ACC112 (cell line): ENCODE results near the gene SIPA1L2.

Source experiments
- H2AFZ ChIP-seq: fragments of 200-600 bp; sonication (generic); one replicate; pipeline ENCODE4 v1.6.0; 2017; ENCODE audit warnings: antibody characterized with exemption, low read length; ENCODE audit not compliant: unreplicated experiment
- H3K27ac ChIP-seq: fragments of 200-600 bp; sonication (generic); 2 replicates; pipeline ENCODE4 v1.5.1; 2014; ENCODE audit warnings: low read depth, mild to moderate bottlenecking, antibody characterized with exemption, low read length, moderate library complexity
- H3K27me3 ChIP-seq: fragments of 200-600 bp; sonication (generic); 2 replicates; pipeline ENCODE4 v1.6.1; 2014; ENCODE audit warnings: mild to moderate bottlenecking, antibody characterized with exemption, low read length, moderate library complexity, mixed read lengths; ENCODE audit not compliant: insufficient read depth
- H3K36me3 ChIP-seq: fragments of 200-600 bp; sonication (generic); 2 replicates; pipeline ENCODE4 v1.6.1; 2016; ENCODE audit warnings: mild to moderate bottlenecking, antibody characterized with exemption, low read length, moderate library complexity, mixed read lengths; ENCODE audit not compliant: insufficient read depth
- H3K4me1 ChIP-seq: fragments of 200-600 bp; sonication (generic); one replicate; pipeline ENCODE4 v1.6.1; 2016; ENCODE audit warnings: low read length, mixed read lengths; ENCODE audit not compliant: insufficient read depth, unreplicated experiment, control insufficient read depth
- H3K4me3 ChIP-seq: fragments of 200-600 bp; sonication (generic); 2 replicates; pipeline ENCODE4 v1.5.1; 2014; ENCODE audit warnings: mild to moderate bottlenecking, low read depth, low read length
- H3K79me2 ChIP-seq: fragments of 200-600 bp; sonication (generic); one replicate; pipeline ENCODE4 v1.6.0; 2016; ENCODE audit warnings: low read length; ENCODE audit not compliant: control insufficient read depth, unreplicated experiment, insufficient read depth

Gene SIPA1L2

DNA sequence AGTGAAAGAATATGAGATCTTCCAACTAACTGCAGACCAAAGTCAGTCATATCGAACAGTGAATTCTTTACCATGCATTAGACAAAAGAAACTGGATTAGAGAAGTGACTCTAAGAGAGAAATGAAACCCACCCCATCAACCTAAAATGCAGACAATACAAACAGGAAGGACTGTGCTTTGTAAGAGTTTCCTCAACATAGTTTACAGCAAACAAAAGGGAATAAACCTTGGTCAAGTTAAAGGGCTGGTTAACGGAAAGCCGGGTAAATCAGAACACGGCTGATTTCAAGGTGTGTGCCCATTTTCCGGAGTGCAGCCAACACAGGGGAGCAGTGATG lies 39.2 kb downstream of the SIPA1L2 start:
- H3K36me3 ChIP-seq = no peaks in the 10 kb centered on the region
- H3K4me1 ChIP-seq = no peaks in the 10 kb centered on the region
- no peak overlapping the region for H2AFZ ChIP-seq

DNA sequence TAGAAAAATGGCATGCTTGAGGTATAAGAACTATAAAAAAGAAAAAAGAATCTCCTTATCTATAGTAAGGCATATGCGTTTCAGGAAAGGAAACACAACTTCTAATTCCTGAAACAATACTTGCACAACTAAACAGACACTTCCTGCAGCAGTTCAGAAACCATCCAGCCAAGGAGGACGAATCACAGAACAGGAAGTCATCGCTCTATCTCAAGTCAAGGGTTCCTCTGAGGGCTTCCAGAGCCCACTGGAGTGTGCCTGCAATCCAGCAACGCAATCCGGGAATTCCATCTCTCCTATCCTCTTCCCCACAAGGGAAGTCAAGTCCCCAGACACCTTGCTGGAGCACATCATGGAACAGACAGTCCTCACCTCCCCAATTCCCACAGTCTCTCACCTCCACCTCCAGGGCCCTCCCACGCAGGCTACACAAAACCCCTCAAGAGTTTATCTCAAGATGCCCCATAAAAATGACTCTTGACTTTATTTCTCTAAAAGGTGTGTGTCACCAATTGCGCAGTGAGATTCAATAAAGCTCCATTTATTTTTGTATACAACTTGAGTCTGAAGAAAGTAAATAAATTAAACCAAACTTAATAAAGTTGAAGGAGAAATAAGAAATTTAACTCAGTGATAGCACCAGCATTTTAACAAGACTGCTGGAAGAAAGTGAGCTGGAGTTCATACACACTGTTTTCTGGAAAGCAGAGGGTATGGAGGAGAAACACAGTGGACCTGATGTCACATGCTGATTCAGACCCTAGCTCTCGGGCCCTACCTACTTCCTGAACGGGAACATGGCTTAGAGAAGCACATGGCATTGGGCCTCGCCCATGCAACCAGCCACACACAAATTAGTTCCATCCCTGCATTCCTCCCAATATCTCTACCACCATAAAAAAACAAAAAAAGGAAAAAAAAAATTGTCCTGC lies 39.9 kb downstream of the SIPA1L2 start:
- no peak overlapping the region for H2AFZ ChIP-seq
- no peaks in the 10 kb centered on the region for H3K27me3 ChIP-seq
- no peaks in the 10 kb centered on the region for H3K36me3 ChIP-seq
- H3K79me2 ChIP-seq = no peaks in the 10 kb centered on the region
- no peaks in the 10 kb centered on the region for H3K4me1 ChIP-seq
- H3K27ac ChIP-seq = no peak overlapping the region
- H3K4me3 ChIP-seq = no peak overlapping the region

More for the DNA sequence above, 39.2 kb downstream of the SIPA1L2 start:
- no peaks in the 10 kb centered on the region for H3K79me2 ChIP-seq
- no peak overlapping the region for H3K4me3 ChIP-seq
- H3K27ac ChIP-seq = no peak overlapping the region
- H3K27me3 ChIP-seq = no peaks in the 10 kb centered on the region

DNA sequence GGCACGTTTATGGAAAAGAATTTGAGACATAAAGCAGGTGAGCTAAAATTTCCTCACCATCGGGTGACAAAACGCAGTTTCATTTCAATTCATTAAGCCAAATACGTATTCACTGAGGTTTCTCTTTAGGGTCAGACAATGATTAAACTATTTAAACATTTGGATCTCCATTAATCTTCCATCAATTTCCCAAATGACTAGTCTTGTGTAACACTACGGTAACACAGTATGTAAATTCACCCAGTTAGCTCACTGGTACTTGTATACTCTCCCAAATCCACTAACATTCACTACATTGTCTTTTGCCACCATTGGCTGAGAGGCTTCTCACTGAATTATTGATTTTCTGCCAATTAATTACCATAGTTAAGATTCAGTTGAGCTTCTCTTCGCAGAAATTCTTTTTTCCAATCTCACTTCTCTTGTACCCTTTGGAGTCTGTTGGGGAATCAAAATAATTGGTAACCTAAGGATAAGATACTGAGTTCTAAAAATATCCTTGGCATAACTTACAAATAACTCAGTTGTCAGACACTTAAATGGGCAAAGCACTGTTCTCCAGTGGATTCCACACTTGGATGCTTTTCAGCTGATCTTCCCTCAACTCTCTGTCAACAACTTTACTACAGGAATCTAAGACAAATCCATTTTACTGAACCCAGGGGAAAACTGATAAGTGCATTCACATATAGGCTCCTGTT lies 40.7 kb downstream of the SIPA1L2 start:
- no peak overlapping the region for H3K4me3 ChIP-seq
- H3K4me1 ChIP-seq = no peaks in the 10 kb centered on the region
- H3K79me2 ChIP-seq = no peaks in the 10 kb centered on the region
- H3K27ac ChIP-seq = no peak overlapping the region
- H3K36me3 ChIP-seq = no peaks in the 10 kb centered on the region
- no peaks in the 10 kb centered on the region for H3K27me3 ChIP-seq
- no peak overlapping the region for H2AFZ ChIP-seq

DNA sequence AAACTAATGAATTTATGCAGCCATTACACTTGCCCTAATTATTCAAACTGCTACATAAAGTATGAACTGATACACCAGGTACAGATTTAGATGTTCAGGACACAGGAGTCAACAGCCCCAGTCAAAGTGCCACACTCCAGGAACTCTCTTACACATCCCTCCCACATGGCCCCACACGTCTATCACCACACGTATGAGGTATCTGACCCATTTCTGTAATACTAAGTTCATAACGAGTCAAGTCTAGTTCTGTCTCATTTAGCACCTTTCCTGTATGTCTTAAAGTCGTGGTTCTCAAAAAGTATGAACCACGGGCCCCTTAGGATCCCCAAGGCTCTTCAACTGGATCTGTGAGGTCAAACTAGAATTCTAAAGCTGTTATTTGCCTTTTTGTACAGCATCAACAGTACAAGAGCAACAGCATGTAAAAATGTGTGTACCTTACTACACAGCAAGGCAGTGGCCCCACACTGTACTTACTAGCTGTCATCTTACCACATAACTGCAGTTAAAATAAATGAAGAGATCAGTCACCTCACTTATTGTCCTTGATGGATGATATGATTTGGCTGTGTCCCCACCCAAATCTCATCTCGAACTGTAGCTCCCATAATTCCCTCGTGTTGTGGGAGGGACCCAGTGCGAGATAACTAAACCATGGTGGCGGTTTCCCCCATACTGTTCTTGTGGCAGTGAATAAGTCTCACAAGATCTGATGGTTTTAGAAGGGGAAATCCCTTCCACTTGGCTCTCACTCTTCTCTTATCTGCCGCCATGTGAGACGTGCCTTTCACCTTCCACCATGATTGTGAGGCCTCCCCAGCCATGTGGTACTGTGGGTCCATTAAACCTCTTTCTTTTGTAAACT lies 42.6 kb downstream of the SIPA1L2 start:
- Histone ChIP-seq H3K4me3 (no peak overlapping the region), H3K4me1 (no peaks in the 10 kb centered on the region), H2AFZ (no peak overlapping the region), H3K36me3 (no peaks in the 10 kb centered on the region), H3K27ac (no peak overlapping the region), H3K27me3 (no peaks in the 10 kb centered on the region), H3K79me2 (no peaks in the 10 kb centered on the region)

DNA sequence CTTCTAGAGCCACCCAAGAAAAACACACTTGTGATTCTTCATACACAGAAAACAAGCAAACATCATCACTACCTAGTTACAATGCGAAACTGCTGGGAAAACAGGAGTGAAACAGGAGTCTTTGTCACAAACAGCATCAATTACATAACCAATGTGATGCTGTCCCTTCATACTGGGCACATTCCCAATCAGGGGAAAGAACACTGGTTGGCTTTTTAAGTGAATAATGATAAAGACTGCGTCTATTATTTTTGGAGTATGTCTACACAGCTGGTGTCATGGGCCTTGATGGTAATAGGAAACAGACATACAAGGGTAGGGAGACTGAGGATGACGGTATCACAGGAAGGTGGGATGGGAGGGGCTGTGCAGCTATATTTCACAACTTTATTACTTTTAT lies 43.3 kb downstream of the SIPA1L2 start:
- Histone ChIP-seq H3K27me3 (no peaks in the 10 kb centered on the region), H3K4me1 (no peaks in the 10 kb centered on the region), H3K79me2 (no peaks in the 10 kb centered on the region), H3K36me3 (no peaks in the 10 kb centered on the region), H2AFZ (no peak overlapping the region), H3K4me3 (no peak overlapping the region), H3K27ac (no peak overlapping the region)

DNA sequence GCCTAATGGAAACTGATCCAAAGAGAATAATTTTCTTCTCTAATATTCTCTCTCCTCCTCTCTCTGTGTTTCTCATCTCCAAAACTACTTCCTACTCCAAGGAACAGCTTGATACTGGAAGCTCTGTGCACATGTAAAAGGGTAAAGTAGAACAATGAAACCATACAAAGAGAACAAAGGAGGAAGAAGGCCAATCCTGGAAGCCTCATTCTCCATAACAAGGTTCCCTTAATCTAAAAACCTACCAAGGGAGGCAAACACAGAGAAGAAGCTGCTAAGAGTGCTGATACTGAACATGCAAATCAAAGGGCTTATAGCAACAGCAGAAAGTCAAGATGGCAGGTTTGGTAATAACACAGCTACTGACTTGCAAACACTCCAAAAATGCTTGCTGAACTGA lies 44.4 kb downstream of the SIPA1L2 start:
- no peaks in the 10 kb centered on the region for H3K79me2 ChIP-seq

DNA sequence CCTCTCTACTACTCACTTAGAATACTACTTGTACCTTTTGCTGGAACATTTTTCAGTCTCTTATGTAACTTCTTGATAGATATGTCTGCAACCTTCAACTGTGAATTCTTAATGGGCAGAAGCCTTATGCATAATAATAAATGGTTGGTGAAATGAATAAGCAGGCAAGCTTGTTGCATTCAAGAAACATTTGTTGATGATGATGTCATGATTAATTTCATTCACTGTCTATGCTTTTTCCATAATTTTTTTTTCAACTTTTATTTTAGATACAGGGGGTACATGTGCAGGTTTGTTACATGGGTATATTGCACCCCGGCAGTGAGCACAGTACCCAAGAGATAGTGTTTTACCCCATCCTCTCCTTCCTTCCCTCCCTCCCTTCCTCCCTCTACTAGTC lies 48.0 kb downstream of the SIPA1L2 start:
- H3K79me2 ChIP-seq = no peaks in the 10 kb centered on the region
- H3K36me3 ChIP-seq = no peaks in the 10 kb centered on the region
- H3K27ac ChIP-seq = no peak overlapping the region
- no peak overlapping the region for H2AFZ ChIP-seq
- no peaks in the 10 kb centered on the region for H3K4me1 ChIP-seq
- no peaks in the 10 kb centered on the region for H3K27me3 ChIP-seq
- H3K4me3 ChIP-seq = no peak overlapping the region

More for the DNA sequence above, 44.4 kb downstream of the SIPA1L2 start:
- Histone ChIP-seq H3K4me1 (no peaks in the 10 kb centered on the region), H3K36me3 (no peaks in the 10 kb centered on the region), H3K27me3 (no peaks in the 10 kb centered on the region), H3K27ac (no peak overlapping the region), H2AFZ (no peak overlapping the region), H3K4me3 (no peak overlapping the region)
